ENCODE results near the gene BCL3. TPM values are rescaled to one million over a fixed set of nuclear protein-coding genes. Genes with fewer than 3 reads are reported as not detected.
"Not testable (repeated sequence)": the region's sequence is repeated elsewhere in the genome, so short reads cannot be mapped to it uniquely, and the experiment has no call there.

The BCL3 gene
- total and polyA plus RNA-seq, 3 donors from 2014 or later, result 15.5 to 38.1 (median 31.7) TPM

DNA sequence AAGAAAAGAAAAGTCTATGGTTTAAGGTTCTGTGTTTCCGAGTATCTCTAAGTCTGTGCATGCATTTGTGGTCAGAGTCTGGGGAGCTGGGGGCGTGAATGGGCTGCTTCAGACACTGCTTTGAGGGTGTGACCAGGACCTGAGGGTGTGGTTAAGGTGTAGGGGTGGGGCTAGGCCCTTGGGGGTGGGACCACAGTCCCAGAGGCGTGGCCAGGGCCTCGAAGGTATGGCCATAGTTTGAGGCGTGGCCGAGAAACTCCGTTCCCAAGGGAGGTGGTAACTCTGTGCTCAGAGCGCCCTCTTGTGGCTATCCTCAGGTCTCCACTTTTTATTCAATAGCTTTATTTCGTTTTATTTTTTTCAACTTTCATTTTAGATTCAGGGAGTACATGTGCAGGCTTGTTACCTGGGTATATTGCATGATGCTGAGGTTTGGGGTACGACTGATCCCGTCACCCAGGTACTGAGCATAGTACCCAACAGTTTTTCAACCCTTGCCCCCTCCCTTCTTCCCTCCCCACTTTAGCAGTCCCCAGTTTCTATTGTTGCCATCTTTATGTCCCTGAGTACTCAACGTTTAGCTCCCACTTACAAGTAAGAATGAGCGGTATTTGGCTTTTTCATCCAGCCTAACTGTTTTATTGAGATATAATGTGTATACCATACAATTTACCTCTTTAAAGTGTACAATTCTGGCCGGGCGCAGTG, 22.2 kb downstream of the BCL3 start:
- H3K27ac ChIP-seq, result no peak overlapping the region
- H3K36me3 ChIP-seq (ENCODE audit: low read depth, missing control alignments), result no peaks in the 10 kb centered on the region
- intact Hi-C loops (cut with DNase I; ENCODE audit: low total_unique reads), result loop anchor here (5.0 kb wide), 1 partner anchor 48 kb away; no protein-coding TSS in a partner anchor
- peak; percentile 97 for DNase-seq
- H3K4me3 ChIP-seq, result no peak overlapping the region
- no peaks in the 10 kb centered on the region for H3K9me3 ChIP-seq
- H3K4me1 ChIP-seq, result no peaks in the 10 kb centered on the region
- 17 to 18% methylated on average over 15 of the region's 15 CpGs for WGBS, 2 donors
- TF ChIP-seq, protein P1, sequence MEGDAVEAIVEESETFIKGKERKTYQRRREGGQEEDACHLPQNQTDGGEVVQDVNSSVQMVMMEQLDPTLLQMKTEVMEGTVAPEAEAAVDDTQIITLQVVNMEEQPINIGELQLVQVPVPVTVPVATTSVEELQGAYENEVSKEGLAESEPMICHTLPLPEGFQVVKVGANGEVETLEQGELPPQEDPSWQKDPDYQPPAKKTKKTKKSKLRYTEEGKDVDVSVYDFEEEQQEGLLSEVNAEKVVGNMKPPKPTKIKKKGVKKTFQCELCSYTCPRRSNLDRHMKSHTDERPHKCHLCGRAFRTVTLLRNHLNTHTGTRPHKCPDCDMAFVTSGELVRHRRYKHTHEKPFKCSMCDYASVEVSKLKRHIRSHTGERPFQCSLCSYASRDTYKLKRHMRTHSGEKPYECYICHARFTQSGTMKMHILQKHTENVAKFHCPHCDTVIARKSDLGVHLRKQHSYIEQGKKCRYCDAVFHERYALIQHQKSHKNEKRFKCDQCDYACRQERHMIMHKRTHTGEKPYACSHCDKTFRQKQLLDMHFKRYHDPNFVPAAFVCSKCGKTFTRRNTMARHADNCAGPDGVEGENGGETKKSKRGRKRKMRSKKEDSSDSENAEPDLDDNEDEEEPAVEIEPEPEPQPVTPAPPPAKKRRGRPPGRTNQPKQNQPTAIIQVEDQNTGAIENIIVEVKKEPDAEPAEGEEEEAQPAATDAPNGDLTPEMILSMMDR (IDR thresholded peaks at IDR 0.05), result peak; percentile 88 to 95 (median 94)
- no peak for TF ChIP-seq POLR2A (IDR thresholded peaks at IDR 0.05)
- H3K27me3 ChIP-seq, result no peaks in the 10 kb centered on the region

DNA sequence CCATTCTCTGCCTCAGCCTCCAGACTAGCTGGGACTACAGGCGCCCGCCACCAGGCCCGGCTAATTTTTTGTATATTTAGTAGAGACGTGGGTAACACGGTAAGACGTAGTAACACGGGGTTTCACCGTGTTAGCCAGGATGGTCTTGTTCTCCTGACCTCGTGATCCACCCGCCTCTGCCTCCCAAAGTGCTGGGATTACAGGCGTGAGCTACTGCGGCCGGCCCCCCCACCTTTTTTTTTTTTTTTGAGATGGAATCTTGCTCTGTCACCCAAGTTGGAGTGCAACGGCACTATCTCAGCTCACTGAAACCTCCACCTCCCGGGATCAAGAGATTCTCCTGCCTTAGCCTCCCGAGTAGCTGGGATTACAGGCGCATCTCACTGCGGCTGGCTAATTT, 23.6 kb downstream of the BCL3 start:
- not testable (repeated sequence) for DNase-seq; H3K27me3 ChIP-seq; H3K4me3 ChIP-seq; H3K27ac ChIP-seq; H3K36me3 ChIP-seq (ENCODE audit: low read depth, missing control alignments); H3K4me1 ChIP-seq; H3K9me3 ChIP-seq
- intact Hi-C loops (cut with DNase I; ENCODE audit: low total_unique reads), result loop anchor here (5.0 kb wide), 1 partner anchor 50 kb away; no protein-coding TSS in a partner anchor
- 72 to 81% methylated on average over 18 of the region's 18 CpGs for WGBS, 2 donors

DNA sequence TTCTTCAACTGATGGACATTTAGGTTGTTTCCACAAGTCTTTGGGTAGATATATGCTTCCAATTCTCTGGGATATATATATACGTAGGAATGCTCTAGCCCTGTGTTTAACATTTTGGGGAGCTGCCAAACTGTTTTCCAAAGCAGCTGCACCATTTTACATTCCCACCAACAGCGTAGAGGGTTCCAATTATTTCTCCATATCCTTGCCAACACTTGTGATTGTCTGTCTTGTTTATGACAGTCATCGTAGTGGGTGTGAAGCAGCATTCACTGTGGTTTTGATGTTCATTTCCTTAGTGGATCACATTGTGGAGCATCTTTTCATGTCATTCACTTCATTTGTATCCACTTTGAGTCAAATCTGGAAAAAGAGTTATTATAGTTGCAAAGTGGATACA, 24.5 kb downstream of the BCL3 start:
- Histone ChIP-seq H3K36me3 (ENCODE audit: low read depth, missing control alignments) (no peaks in the 10 kb centered on the region), H3K4me1 (no peaks in the 10 kb centered on the region), H3K4me3 (no peak overlapping the region), H3K9me3 (no peaks in the 10 kb centered on the region), H3K27me3 (no peaks in the 10 kb centered on the region), H3K27ac (no peak overlapping the region)
- intact Hi-C loops (cut with DNase I; ENCODE audit: low total_unique reads), result loop anchor here (5.0 kb wide), 1 partner anchor 51 kb away; no protein-coding TSS in a partner anchor
- WGBS, 2 donors, result 43 to 61% methylated on average over 3 of the region's 3 CpGs
- DNase-seq, result no peak
- TF ChIP-seq, protein P1 (IDR thresholded peaks at IDR 0.05), result no peak
- TF ChIP-seq POLR2A (IDR thresholded peaks at IDR 0.05), result no peak

DNA sequence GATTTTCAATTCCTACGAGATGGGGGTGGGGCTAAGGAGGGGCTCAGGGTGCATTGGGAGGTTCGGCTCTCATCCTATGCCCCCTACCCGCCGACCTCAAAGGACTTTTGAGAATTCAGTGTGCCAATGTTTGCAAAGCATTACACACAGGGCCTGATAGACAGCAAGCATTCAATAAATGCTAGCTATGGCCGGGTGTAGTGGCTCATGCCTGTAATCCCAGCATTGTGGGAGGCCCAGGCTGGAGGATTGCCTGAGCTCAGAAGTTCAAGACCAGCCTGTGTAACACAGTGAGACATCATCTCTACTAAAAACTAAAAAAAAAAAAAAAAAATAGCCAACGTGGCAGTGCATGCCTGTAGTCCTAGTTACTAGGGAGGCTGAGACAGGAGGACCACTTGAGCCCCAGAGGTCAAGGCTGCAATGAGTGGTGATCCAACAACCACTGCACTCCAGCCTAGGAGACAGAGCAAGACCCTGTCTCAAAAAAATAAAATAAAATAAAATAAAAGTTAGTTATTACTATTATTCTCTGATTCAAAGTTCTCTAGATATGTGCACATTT, 27.2 kb downstream of the BCL3 start:
- Histone ChIP-seq H3K27me3 (no peaks in the 10 kb centered on the region), H3K4me3 (no peak overlapping the region), H3K4me1 (no peaks in the 10 kb centered on the region), H3K9me3 (no peaks in the 10 kb centered on the region), H3K36me3 (ENCODE audit: low read depth, missing control alignments) (no peaks in the 10 kb centered on the region), H3K27ac (no peak overlapping the region)
- no peak for DNase-seq
- intact Hi-C loops (cut with DNase I; ENCODE audit: low total_unique reads), result no loop called here
- TF ChIP-seq POLR2A (IDR thresholded peaks at IDR 0.05), result no peak
- TF ChIP-seq, protein P1 (IDR thresholded peaks at IDR 0.05), result no peak
- 87 to 89% methylated on average over 6 of the region's 6 CpGs for WGBS, 2 donors

DNA sequence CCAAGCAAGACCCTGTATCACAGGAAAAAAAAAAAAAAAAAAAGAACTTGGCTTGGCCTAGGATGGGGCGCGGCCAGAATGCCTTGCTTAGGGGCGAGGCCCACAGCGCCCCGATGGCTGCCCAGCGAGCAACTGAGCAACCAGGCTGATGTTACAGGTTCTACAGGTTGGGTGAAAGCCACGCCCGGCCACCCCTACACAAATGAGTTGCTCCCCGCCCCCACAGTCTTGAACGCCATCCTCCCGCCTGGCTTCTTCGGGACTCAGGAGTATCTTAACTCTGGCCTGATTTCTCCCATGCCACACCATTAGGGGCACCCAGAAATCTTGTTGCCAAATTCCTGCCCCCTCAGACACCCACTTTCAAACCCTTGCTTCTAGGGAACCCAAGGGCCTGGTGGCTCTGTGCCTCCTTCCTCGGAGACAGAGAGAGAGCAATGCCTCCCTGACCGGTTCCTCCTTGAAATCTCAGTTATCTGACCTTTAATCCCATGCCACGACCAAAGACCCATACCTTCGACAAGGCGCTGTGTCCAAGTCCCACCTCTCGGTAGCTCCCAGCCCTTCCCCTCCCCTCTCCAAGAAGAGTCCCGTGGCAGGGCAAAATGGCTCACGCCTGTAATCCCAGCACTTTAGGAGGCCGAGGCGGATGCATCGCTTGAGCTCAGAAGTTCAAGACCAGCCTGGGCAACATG, 28.0 kb downstream of the BCL3 start:
- 90 to 92% methylated on average over 23 of the region's 23 CpGs for WGBS, 2 donors
- TF ChIP-seq, protein P1 (IDR thresholded peaks at IDR 0.05), result no peak
- TF ChIP-seq POLR2A (IDR thresholded peaks at IDR 0.05), result no peak
- Histone ChIP-seq H3K27me3 (no peaks in the 10 kb centered on the region), H3K9me3 (no peaks in the 10 kb centered on the region), H3K36me3 (ENCODE audit: low read depth, missing control alignments) (no peaks in the 10 kb centered on the region), H3K4me3 (no peak overlapping the region), H3K4me1 (no peaks in the 10 kb centered on the region), H3K27ac (no peak overlapping the region)
- intact Hi-C loops (cut with DNase I; ENCODE audit: low total_unique reads), result no loop called here
- no peak for DNase-seq

Data from testis (tissue), 3 donors.